GM12865 (cell line): ENCODE data around the gene IL18RAP.
A peak's percentile ranks its signal among the peaks of the same experiment; 100 is the strongest.

Experiments
- DNase-seq: peaks from one replicate; pipeline ENCODE4 v3.0.0; 2010; ENCODE audit warnings: low read depth
- H3K4me3 ChIP-seq: 2 replicates; pipeline ENCODE4 v1.5.1; 2011; ENCODE audit warnings: mild to moderate bottlenecking, low read depth, low read length, control low read depth
- TF ChIP-seq, protein P1 (sequence below): IDR thresholded peaks from 2 replicates; pipeline ENCODE4 v1.5.1; 2011; ENCODE audit warnings: low read length, control low read depth, low read depth, inconsistent platforms; ENCODE audit not compliant: insufficient read depth; ENCODE audit errors: missing control alignments

Gene IL18RAP

DNA sequence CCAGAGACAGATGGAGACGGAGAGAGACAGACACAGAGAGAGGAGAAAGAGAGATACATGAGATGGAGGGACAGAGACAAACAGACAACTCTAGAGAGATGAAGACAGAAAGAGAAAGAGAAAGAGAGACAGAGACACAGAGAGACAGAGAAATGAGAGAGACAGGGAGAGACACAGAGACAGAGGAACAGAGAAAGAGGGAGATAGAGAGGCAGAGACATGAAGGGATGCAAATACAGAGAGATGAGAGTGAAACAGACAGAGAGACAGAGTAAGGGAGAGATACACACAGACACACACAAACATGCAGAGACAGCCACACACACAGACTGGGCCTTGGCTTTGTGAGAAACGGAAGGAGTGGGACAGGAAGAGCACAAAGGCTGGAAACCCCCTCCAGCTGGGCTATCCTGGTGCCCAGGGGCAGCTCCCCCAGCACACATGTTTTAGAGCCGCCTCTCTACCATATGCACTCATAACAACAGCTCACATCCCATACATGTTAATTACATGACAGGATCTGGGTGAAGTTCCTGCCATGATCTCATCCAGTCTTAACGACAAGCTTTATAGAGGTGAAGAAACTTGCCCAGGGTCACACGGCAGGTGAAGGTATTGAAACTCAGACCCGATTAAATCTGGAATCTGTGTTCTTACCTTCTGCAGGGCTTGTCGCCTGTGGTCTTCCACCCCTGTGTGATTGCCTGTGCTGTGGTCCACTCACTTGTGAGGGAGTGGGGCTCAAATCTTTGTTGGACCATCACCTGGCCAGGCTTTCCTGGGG is 35.0 kb upstream of the IL18RAP start:
- TF ChIP-seq, protein P1, sequence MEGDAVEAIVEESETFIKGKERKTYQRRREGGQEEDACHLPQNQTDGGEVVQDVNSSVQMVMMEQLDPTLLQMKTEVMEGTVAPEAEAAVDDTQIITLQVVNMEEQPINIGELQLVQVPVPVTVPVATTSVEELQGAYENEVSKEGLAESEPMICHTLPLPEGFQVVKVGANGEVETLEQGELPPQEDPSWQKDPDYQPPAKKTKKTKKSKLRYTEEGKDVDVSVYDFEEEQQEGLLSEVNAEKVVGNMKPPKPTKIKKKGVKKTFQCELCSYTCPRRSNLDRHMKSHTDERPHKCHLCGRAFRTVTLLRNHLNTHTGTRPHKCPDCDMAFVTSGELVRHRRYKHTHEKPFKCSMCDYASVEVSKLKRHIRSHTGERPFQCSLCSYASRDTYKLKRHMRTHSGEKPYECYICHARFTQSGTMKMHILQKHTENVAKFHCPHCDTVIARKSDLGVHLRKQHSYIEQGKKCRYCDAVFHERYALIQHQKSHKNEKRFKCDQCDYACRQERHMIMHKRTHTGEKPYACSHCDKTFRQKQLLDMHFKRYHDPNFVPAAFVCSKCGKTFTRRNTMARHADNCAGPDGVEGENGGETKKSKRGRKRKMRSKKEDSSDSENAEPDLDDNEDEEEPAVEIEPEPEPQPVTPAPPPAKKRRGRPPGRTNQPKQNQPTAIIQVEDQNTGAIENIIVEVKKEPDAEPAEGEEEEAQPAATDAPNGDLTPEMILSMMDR = no peak
- DNase-seq = peak; percentile 75
- H3K4me3 ChIP-seq = no peak overlapping the region

DNA sequence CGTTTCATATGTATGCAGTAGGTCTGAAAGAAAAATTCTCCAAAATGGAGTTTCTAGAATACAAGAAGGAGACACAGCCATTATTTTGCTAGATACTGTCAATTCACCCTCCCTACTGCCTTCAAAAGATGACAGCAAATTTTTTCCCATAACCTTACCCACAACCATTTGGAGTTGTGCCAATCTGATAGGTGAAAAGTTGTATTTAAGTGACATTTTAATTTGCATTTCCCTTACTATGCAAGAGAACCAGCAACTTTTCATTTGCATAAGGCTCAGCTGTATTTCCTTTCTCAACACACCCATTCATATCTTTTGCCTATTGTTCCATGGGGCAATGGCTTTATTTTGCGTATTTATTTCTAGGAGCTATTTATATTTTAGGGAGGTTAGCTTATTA is 31.4 kb upstream of the IL18RAP start:
- no peak overlapping the region for H3K4me3 ChIP-seq
- no peak for DNase-seq
- TF ChIP-seq, protein P1 = no peak

DNA sequence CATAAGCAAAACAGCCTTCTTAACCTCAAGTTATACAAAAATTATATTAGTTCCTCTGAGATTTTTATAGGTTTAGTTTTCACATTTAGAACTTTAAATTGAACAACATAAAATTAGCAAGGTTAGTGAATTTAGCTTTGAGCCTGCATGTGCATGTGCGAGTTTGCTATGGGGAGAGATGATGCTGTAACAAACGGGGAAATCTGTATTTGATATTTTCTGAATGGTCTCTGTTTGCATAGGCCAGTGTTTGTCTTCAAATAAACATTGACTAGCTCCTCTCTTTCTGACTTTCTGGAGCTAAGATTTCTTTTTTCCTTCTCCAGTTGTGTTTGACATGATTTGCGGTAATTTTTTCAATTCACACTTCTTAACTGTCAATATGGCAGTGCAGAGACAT is 30.9 kb upstream of the IL18RAP start:
- DNase-seq = no peak
- no peak overlapping the region for H3K4me3 ChIP-seq
- TF ChIP-seq, protein P1 = no peak

DNA sequence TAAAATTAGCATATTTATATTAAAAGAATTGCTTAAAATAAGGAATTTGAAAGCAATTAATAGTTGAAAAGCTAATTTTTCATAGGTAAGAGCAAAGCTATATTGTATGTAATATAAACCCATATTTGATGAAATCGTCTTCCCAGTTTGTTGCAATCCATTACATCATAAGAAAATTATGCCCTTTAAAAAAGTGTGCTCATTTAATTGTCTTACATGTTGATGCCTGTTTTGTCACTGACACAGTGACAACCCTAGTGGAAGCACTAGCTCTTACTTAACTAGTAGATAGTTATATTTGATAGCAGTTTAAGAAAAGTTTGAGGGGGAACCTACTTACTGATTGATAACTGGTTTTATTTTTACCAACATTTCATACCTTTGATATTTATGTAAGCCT is 30.0 kb upstream of the IL18RAP start:
- no peak overlapping the region for H3K4me3 ChIP-seq
- TF ChIP-seq, protein P1 = no peak
- DNase-seq = no peak

DNA sequence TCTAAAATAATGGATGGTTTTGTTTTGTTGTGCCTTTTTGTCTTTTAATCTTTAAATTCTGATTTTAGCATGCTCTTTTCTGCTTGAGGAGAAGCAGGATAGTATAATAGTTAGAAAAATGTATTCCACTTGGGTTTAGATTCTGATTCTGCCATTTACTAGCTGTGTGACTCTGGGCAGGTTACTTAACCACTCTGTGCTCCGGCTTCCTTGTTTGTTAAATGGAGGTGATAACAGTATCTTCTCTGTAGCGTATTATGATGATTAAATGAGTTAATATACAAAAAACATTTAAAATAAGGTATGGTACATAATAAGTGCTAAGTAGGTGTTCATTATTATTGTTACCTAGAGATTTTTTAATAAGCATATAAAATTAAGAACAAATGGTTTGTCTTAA is 26.9 kb upstream of the IL18RAP start:
- DNase-seq = no peak

DNA sequence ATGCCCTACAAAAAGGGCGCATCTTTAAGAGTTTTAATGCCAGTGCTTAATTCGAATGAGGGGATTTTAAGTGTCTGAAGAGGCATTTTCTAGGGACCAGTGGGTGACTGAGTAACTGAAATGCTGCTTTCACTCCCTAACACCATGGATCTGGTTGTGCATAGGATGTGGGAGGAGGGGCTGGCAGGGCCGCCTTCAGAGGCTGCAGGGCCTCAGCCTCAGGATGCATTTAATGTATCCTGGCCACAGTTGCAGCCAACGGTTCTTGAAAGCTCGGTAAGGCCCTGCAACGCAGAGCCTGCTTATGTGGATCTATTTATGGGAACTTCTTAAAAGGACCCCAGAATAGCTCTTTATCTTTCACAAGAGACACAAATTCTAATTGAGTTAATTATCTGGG is 25.8 kb upstream of the IL18RAP start:
- H3K4me3 ChIP-seq = no peak overlapping the region
- TF ChIP-seq, protein P1 = no peak
- no peak for DNase-seq

More for the DNA sequence above, 26.9 kb upstream of the IL18RAP start:
- TF ChIP-seq, protein P1 = no peak
- no peak overlapping the region for H3K4me3 ChIP-seq
